Ovary (tissue), 9 donors: ENCODE data around the gene MIER3. TPM values are rescaled to one million over a fixed set of nuclear protein-coding genes. Genes with fewer than 3 reads are reported as not detected.

Experiments
- DNase-seq, 5 donors: peaks; one replicate each; pipeline ENCODE4 v3.0.0-alpha.2; 2019 to 2020
- H3K27ac ChIP-seq, 2 donors: fragments of 200-600 bp; one replicate each; pipeline versions ENCODE4 v1.5.1 to v1.8.0; 2019 to 2022
- H3K27me3 ChIP-seq: fragments of 200-600 bp; one replicate; pipeline ENCODE4 v1.8.0; 2022
- H3K36me3 ChIP-seq: fragments of 200-600 bp; sonication (generic); one replicate; pipeline ENCODE4 v1.5.1; 2019
- H3K4me1 ChIP-seq: one replicate; pipeline ENCODE4 v1.8.1; 2013; ENCODE audit warnings: mild to moderate bottlenecking, moderate library complexity; ENCODE audit not compliant: insufficient read depth
- H3K4me3 ChIP-seq: fragments of 200-600 bp; sonication (generic); one replicate; pipeline ENCODE4 v1.5.1; 2017
- H3K9me3 ChIP-seq, 2 donors: fragments of 200-600 bp in 1 of 2; sonication (generic) in 1 of 2; one replicate each; pipeline versions ENCODE4 v1.5.1 to v1.8.1; 2013 to 2019; ENCODE audit warnings: mild to moderate bottlenecking in 1 of 2, moderate library complexity in 1 of 2
- CTCF ChIP-seq, 3 donors: fragments of 450-650 bp in 2 of 3; fragments of 200-600 bp in 1 of 3; IDR thresholded peaks; one replicate each; pipeline versions ENCODE4 v1.5.1 to v1.8.0; 2016 to 2022; ENCODE audit warnings: antibody characterized with exemption in 3 of 3, mild to moderate bottlenecking in 1 of 3
- EP300 ChIP-seq: sonication (generic); formaldehyde crosslinking; IDR thresholded peaks from one replicate; pipeline ENCODE4 v1.6.1; 2017; ENCODE audit warnings: antibody characterized with exemption
- POLR2A ChIP-seq: fragments of 450-650 bp; IDR thresholded peaks from one replicate; pipeline ENCODE4 v1.6.1; 2017; ENCODE audit warnings: antibody characterized with exemption, mild to moderate bottlenecking, moderate library complexity
- WGBS, 3 donors: extraction: QIAGEN DNeasy Blood & Tissue Kit in 1 of 3; methylation state at CpG; one replicate each; pipeline versions ENCODE4 v1.1.5 to v1.1.7; 2013 to 2017; 5-methylcytosine and 5-hydroxymethylcytosine counted together
- intact Hi-C, 4 donors: fragments of 100-400 bp; cut with DNase I; formaldehyde crosslinking; loops; one replicate each; pipeline versions ENCODE4 v1.11.0 to v1.15.1; 2022 to 2023
- polyA plus RNA-seq, 2 donors: library from polyadenylated mRNA; stranded (reverse); fragments of 200-250 nt in 1 of 2; fragments of 350-450 nt in 1 of 2; fragmentation: Illumina TruSeq in 1 of 2; extraction: RNeasy Lipid Tissue Mini Kit (QIAGEN cat#74804) in 1 of 2; gene quantifications; one replicate each; pipeline ENCODE4 v1.2.3, GENCODE V29; 2013 to 2014
- total RNA-seq, 7 donors: library from RNA; depleted of rRNA in 2 of 7; stranded (reverse); fragments of >200 nt in 2 of 7; fragmentation: NEBNext Ultra II Directional in 3 of 7; extraction: Animal tissue kit (Norgen Biotek cat#: 25700) in 3 of 7; gene quantifications; one replicate each; pipeline versions ENCODE4 v1.1.0 to v1.2.4, GENCODE V29; 2016 to 2023
- donor health status: DM: no; HTN: no; CAD: no; lungs with moderate emphysema.
- donor health status: DM: no; HTN: no; CAD: no.
- donor health status: Bipolar disorder and iron deficiency.
- donor health status: DM: yes; HTN: yes; CAD: no.
- donor health status: DM: no; HTN: no; CAD: no.
- donor health status: DM: yes; HTN: yes; CAD: no.

Gene MIER3
- total and polyA plus RNA-seq, 9 donors = 7.9 to 57.2 (median 33.8) TPM

- TF ChIP-seq EP300 (no peak), CTCF (IDR thresholded peaks at IDR 0.05) (no peak)
- H3K9me3 ChIP-seq = no peaks in the 10 kb centered on the region
- no peaks in the 10 kb centered on the region for H3K27me3 ChIP-seq
- intact Hi-C loops = no loop called here
- no peak overlapping the region for H3K4me3 ChIP-seq
- no peaks in the 10 kb centered on the region for H3K36me3 ChIP-seq
- 65 to 75% (median 67%) methylated on average over 2 of the region's 2 CpGs for WGBS, 3 donors
- no peak overlapping the region for H3K27ac ChIP-seq
- H3K4me1 ChIP-seq = no peaks in the 10 kb centered on the region
- DNase-seq = no peak
Observed at GRCh38 chr5:56917534-56917933, 34.4 kb downstream of the MIER3 start.

- H3K36me3 ChIP-seq = no peaks in the 10 kb centered on the region
- H3K4me3 ChIP-seq = no peak overlapping the region
- TF ChIP-seq CTCF (IDR thresholded peaks at IDR 0.05) (no peak), POLR2A (no peak), EP300 (no peak)
- 86 to 94% (median 87%) methylated on average over 2 of the region's 2 CpGs for WGBS, 3 donors
- no peaks in the 10 kb centered on the region for H3K27me3 ChIP-seq
- no peak for DNase-seq
- H3K4me1 ChIP-seq = peaks cover 3% of the 10 kb centered on the region
- no peak overlapping the region for H3K27ac ChIP-seq
- intact Hi-C loops = no loop called here
- H3K9me3 ChIP-seq = no peaks in the 10 kb centered on the region
Observed at GRCh38 chr5:56914678-56915077, 37.2 kb downstream of the MIER3 start.

- peaks cover 3% of the 10 kb centered on the region for H3K4me1 ChIP-seq
- H3K27ac ChIP-seq = no peak overlapping the region
- intact Hi-C loops = no loop called here
- H3K27me3 ChIP-seq = no peaks in the 10 kb centered on the region
- no peak overlapping the region for H3K4me3 ChIP-seq
- DNase-seq = no peak
- TF ChIP-seq EP300 (no peak), CTCF (IDR thresholded peaks at IDR 0.05) (no peak), POLR2A (no peak)
- no peaks in the 10 kb centered on the region for H3K36me3 ChIP-seq
- H3K9me3 ChIP-seq = no peaks in the 10 kb centered on the region
- WGBS, 3 donors = 88 to 93% (median 90%) methylated on average over 3 of the region's 3 CpGs
Observed at GRCh38 chr5:56913766-56914165, 38.2 kb downstream of the MIER3 start.

- Histone ChIP-seq H3K27ac (peak overlapping the region in 1 of 2 donors; percentile 85), H3K4me3 (peak overlapping the region; percentile 68), H3K9me3 (no peaks in the 10 kb centered on the region), H3K36me3 (no peaks in the 10 kb centered on the region), H3K4me1 (peaks cover 3% of the 10 kb centered on the region), H3K27me3 (no peaks in the 10 kb centered on the region)
- intact Hi-C loops = loop anchor here in 1 of 4 donors (2.0 kb wide), 1 partner anchor 40 kb away; no protein-coding TSS in a partner anchor
- peak in 4 of 5 donors; percentile 47 to 72 (median 66) for DNase-seq
- TF ChIP-seq EP300 = no peak
- peak; percentile 20 for TF ChIP-seq POLR2A
- 1% methylated on average over 29 of the region's 29 CpGs for WGBS, 3 donors
Observed at GRCh38 chr5:56910210-56910965, 41.5 kb downstream of the MIER3 start.
